K562 (cell line): ENCODE results near the gene NUFIP1. TPM values are rescaled to one million over a fixed set of nuclear protein-coding genes. Genes with fewer than 3 reads are reported as not detected.

Experiments used
- ATAC-seq: fragments of 200-7000 bp; cut with Tn5 transposase; 3 replicates; pipeline ENCODE4 v1.9.1; 2020; ENCODE audit warnings: moderate library complexity
- BruUV-seq: library from RNA; stranded (reverse); fragments of 400-500 nt; replicated peaks from 2 replicates; lab custom pipeline; 2021; lab: Mats Ljungman, UMichigan
- CTCF ChIA-PET: fragments of 300-600 bp; formaldehyde crosslinking; extraction: SDS; loops from one replicate; lab custom pipeline; 2021; ENCODE audit warnings: low intra/inter-chr PET ratio; lab: Yijun Ruan, JAX
- POLR2A ChIA-PET: fragments of 300-600, 350-650 bp; sonication (Branson Sonifier 250); formaldehyde crosslinking; extraction: SDS; loops from one replicate; lab custom pipeline; 2021; ENCODE audit warnings: antibody characterized with exemption, inconsistent platforms; lab: Yijun Ruan, JAX
- DNase-seq, 4 experiments: peaks; one replicate each; pipeline versions ENCODE4 v3.0.0 to v3.0.0-alpha.2; 2011 to 2018; ENCODE audit warnings: low spot score in 3 of 4, mixed read lengths in 3 of 4; ENCODE audit errors: extremely low read depth in 1 of 4
- FAIRE-seq: peaks from 2 replicates; lab custom pipeline; 2011; peaks lifted over from hg19 to GRCh38; lab: Jason Lieb, UNC
- H2AFZ ChIP-seq: 2 replicates; pipeline ENCODE4 v1.6.0; 2011; ENCODE audit warnings: low read depth, low read length, control low read depth, inconsistent platforms
- H3K27ac ChIP-seq: fragments of 200-600 bp; 3 replicates; pipeline ENCODE4 v1.8.0; 2011; ENCODE audit warnings: low read depth, mild to moderate bottlenecking, control low read depth, inconsistent platforms, low read length, moderate library complexity, mixed read lengths; ENCODE audit errors: extremely low read depth
- H3K27me3 ChIP-seq, 2 experiments: fragments of 300-600 bp in 1 of 2; 2 replicates in 1 of 2; 3 replicates in 1 of 2; pipeline versions ENCODE4 v1.6.0 to v1.8.0; 2011; ENCODE audit warnings: inconsistent platforms in 2 of 2, low read length in 2 of 2, mild to moderate bottlenecking in 1 of 2, mixed read lengths in 1 of 2, moderate library complexity in 1 of 2; ENCODE audit not compliant: control insufficient read depth in 2 of 2, insufficient read depth in 2 of 2
- H3K36me3 ChIP-seq: fragments of 300-600 bp; 3 replicates; pipeline ENCODE4 v1.8.0; 2011; ENCODE audit warnings: mild to moderate bottlenecking, low read length, inconsistent platforms; ENCODE audit not compliant: control insufficient read depth, insufficient read depth
- H3K4me1 ChIP-seq, 2 experiments: fragments of 200-600 bp in 1 of 2; replicated peaks in 1 of 2; 2 replicates in 1 of 2; 3 replicates in 1 of 2; pipeline versions ENCODE4 v1.5.1 to v1.8.0; 2011; ENCODE audit warnings: inconsistent platforms in 2 of 2, low read length in 2 of 2, mild to moderate bottlenecking in 1 of 2, mixed read lengths in 1 of 2, moderate library complexity in 1 of 2; ENCODE audit not compliant: control insufficient read depth in 2 of 2, insufficient read depth in 2 of 2
- H3K4me2 ChIP-seq: 2 replicates; pipeline ENCODE4 v1.6.1; 2011; ENCODE audit warnings: low read length, control low read depth, inconsistent platforms, mixed read lengths; ENCODE audit not compliant: insufficient read depth
- H3K4me3 ChIP-seq: fragments of 200-600 bp; sonication (generic), shearing (Covaris generic); 2 replicates; pipeline ENCODE4 v1.5.1; 2016; ENCODE audit warnings: control low read depth, inconsistent platforms
- H3K79me2 ChIP-seq: fragments of 200-600 bp; 3 replicates; pipeline ENCODE4 v1.8.0; 2011; ENCODE audit warnings: low read length, inconsistent platforms; ENCODE audit not compliant: control insufficient read depth, insufficient read depth
- H3K9ac ChIP-seq, 2 experiments: 2 replicates each; pipeline versions ENCODE4 v1.6.0 to v1.6.1; 2011; ENCODE audit warnings: low read depth in 2 of 2, low read length in 2 of 2, control low read depth in 1 of 2, inconsistent platforms in 1 of 2, mild to moderate bottlenecking in 1 of 2, mixed read lengths in 1 of 2; ENCODE audit not compliant: insufficient read depth in 1 of 2
- H3K9me1 ChIP-seq: one replicate; pipeline ENCODE4 v1.6.0; 2011; ENCODE audit warnings: inconsistent platforms, mild to moderate bottlenecking, low read length, moderate library complexity; ENCODE audit not compliant: control insufficient read depth, insufficient read depth
- H3K9me3 ChIP-seq: replicated peaks from 2 replicates; pipeline ENCODE4 v1.5.1; 2011; ENCODE audit warnings: low read depth, low read length, inconsistent platforms; ENCODE audit not compliant: control insufficient read depth, insufficient read depth
- H4K20me1 ChIP-seq: replicated peaks from 2 replicates; pipeline ENCODE4 v1.6.1; 2011; ENCODE audit warnings: low read length, inconsistent platforms, mixed read lengths; ENCODE audit not compliant: control insufficient read depth, insufficient read depth
- ARHGAP35 ChIP-seq: fragments of 450-650 bp; IDR thresholded peaks from 2 replicates; pipeline ENCODE4 v1.6.1; 2018; ENCODE audit not compliant: partially characterized antibody
- ARID1B ChIP-seq: fragments of 450-650 bp; IDR thresholded peaks from 2 replicates; pipeline ENCODE4 v1.6.1; 2016; ENCODE audit warnings: antibody characterized with exemption, mild to moderate bottlenecking, inconsistent platforms
- BRF1 ChIP-seq: IDR thresholded peaks from 3 replicates; pipeline ENCODE4 v1.6.1; 2011; ENCODE audit warnings: borderline replicate concordance, mild to moderate bottlenecking; ENCODE audit not compliant: insufficient read length; ENCODE audit errors: extremely low read depth
- ESRRB ChIP-seq: fragments of 250-450 bp; sonication (Bioruptor Pico); IDR thresholded peaks from 2 replicates; pipeline ENCODE4 v1.5.0; 2020; ENCODE audit warnings: mild to moderate bottlenecking, moderate library complexity, borderline replicate concordance
- ETV5 ChIP-seq: sonication (generic); formaldehyde crosslinking; IDR thresholded peaks from 2 replicates; pipeline ENCODE4 v1.4.0; 2020; ENCODE audit warnings: low read depth, mild to moderate bottlenecking, missing genetic modification reagents
- GATAD2B ChIP-seq: fragments of 450-650 bp; IDR thresholded peaks from 2 replicates; pipeline ENCODE4 v1.6.1; 2017; ENCODE audit warnings: mild to moderate bottlenecking, borderline replicate concordance
- HDAC2 ChIP-seq: fragments of 450-650 bp; IDR thresholded peaks from 2 replicates; pipeline ENCODE4 v1.6.1; 2016; ENCODE audit warnings: mild to moderate bottlenecking
- HMG20A ChIP-seq: fragments of 450-650 bp; formaldehyde crosslinking; conservative IDR thresholded peaks from 2 replicates; pipeline ENCODE4 v1.4.0; 2020; ENCODE audit warnings: mild to moderate bottlenecking, mixed read lengths
- MYBL2 ChIP-seq, 2 experiments: fragments of 450-650 bp in 1 of 2; sonication (generic) in 1 of 2; formaldehyde crosslinking in 1 of 2; IDR thresholded peaks; 2 replicates each; pipeline versions ENCODE4 v1.6.1 to v1.8.1; 2017 to 2022; ENCODE audit warnings: borderline replicate concordance in 1 of 2, inconsistent platforms in 1 of 2, low read depth in 1 of 2, mild to moderate bottlenecking in 1 of 2, missing genetic modification reagents in 1 of 2, moderate library complexity in 1 of 2
- PYGO2 ChIP-seq: fragments of 450-650 bp; IDR thresholded peaks from 2 replicates; pipeline ENCODE4 v1.6.1; 2016; ENCODE audit warnings: mild to moderate bottlenecking, missing genetic modification characterization, moderate library complexity, missing compliant biosample characterization
- RBM15 ChIP-seq: fragments of 200-400 bp; formaldehyde crosslinking; IDR thresholded peaks from 2 replicates; pipeline ENCODE4 v1.6.1; 2018; ENCODE audit warnings: mild to moderate bottlenecking, low read length, moderate library complexity; ENCODE audit not compliant: insufficient read depth
- SETDB1 ChIP-seq: IDR thresholded peaks from one replicate; pipeline ENCODE4 v1.6.1; 2012; ENCODE audit warnings: low read length, control low read depth, inconsistent platforms
- SLC30A9 ChIP-seq: fragments of 250-450 bp; sonication (Bioruptor Pico); IDR thresholded peaks from 2 replicates; pipeline ENCODE4 v1.8.0; 2022; ENCODE audit warnings: mild to moderate bottlenecking, moderate library complexity
- TBL1XR1 ChIP-seq, 2 experiments: IDR thresholded peaks; 2 replicates each; pipeline ENCODE4 v1.6.1; 2012; ENCODE audit warnings: improper control_type of control experiment in 2 of 2, low read length in 2 of 2, mild to moderate bottlenecking in 1 of 2
- WGBS: fragments of 100-300 bp; shearing (Covaris generic); methylation state at CpG from one replicate; pipeline ENCODE4 v1.1.6; 2016; ENCODE audit warnings: low coverage, mixed read lengths; ENCODE audit not compliant: insufficient coverage; ENCODE audit errors: missing lambda C conversion rate; 5-methylcytosine and 5-hydroxymethylcytosine counted together
- in situ Hi-C: fragments of 300-500 bp; cut with MboI; formaldehyde crosslinking; loops from 4 replicates; pipeline ENCODE4 v1.15.0; 2018; ENCODE audit warnings: inconsistent platforms, mixed read lengths
- intact Hi-C: fragments of 100-400 bp; cut with micrococcal nuclease; formaldehyde crosslinking; loops from 2 replicates; pipeline ENCODE4 v1.14.2; 2022
- polyA plus RNA-seq, 8 experiments: library from polyadenylated mRNA; depleted of rRNA in 4 of 8; stranded (reverse) in 5 of 8; unstranded in 3 of 8; fragments of >200 nt; fragmentation: Nextera tagmentation in 2 of 8; fragmentation: Illumina TruSeq in 1 of 8; extraction: Ambion mirVana in 2 of 8; extraction: Trizol in 1 of 8; gene quantifications; 2 replicates each; pipeline versions ENCODE4 v1.2.1 to v1.2.3, GENCODE V29; 2011 to 2014; ENCODE audit warnings: inconsistent platforms in 1 of 8, missing spikeins in 1 of 8
- total RNA-seq, 7 experiments: library from RNA; depleted of rRNA in 6 of 7; stranded (reverse); fragments of >200 nt in 6 of 7; fragmentation: Illumina TruSeq in 2 of 7; extraction: Trizol in 2 of 7; gene quantifications; 2 replicates each; pipeline versions ENCODE4 v1.2.1 to v1.2.3, GENCODE V29; 2011 to 2021; ENCODE audit warnings: low replicate concordance in 1 of 7
- TF ChIP-seq, protein P1 (sequence below): fragments of 450-650 bp; IDR thresholded peaks from 2 replicates; pipeline ENCODE4 v1.6.1; 2018; ENCODE audit warnings: mild to moderate bottlenecking, low read depth; ENCODE audit not compliant: partially characterized antibody
- TF ChIP-seq, protein P2 (sequence below): conservative IDR thresholded peaks from 2 replicates; pipeline ENCODE4 v1.6.1; 2011; ENCODE audit warnings: low read depth, mild to moderate bottlenecking, low read length; ENCODE audit not compliant: control insufficient read depth
- TF ChIP-seq, protein P3 (sequence below): fragments of 250-450 bp; sonication (Bioruptor Pico); IDR thresholded peaks from 2 replicates; pipeline ENCODE4 v1.5.0; 2021; ENCODE audit warnings: mild to moderate bottlenecking, borderline replicate concordance

The NUFIP1 gene
- total and polyA plus RNA-seq, 9 of the 15 experiments (the other 6 are each of a cell fraction or from before 2014, with no cell fraction given) = 2.6 to 9.7 (median 4.1) TPM

DNA sequence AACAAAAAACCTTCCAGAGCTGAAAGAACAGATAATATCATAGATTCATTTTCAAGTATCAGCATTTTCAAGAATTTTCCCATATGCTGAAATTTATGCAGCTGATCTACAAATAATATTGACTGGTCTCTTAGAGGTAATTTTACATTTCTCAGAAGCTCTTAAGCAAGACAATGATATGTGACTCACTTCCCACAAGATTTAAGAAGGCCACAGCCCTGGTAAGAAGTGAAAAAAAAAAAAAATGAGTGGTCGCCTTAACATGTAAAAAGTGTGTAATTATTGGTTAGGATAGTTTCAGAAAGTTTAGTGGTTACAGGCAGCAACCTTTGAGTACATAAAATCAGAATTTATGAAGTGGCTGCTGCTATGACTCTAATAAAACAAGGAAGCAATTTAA lies 54.5 kb downstream of the NUFIP1 start (continued):
- no peak for TF ChIP-seq ETV5 (CRISPR knock-in tag)
- TF ChIP-seq SETDB1 = no peak
- no peak for TF ChIP-seq HMG20A (CRISPR knock-in tag)

DNA sequence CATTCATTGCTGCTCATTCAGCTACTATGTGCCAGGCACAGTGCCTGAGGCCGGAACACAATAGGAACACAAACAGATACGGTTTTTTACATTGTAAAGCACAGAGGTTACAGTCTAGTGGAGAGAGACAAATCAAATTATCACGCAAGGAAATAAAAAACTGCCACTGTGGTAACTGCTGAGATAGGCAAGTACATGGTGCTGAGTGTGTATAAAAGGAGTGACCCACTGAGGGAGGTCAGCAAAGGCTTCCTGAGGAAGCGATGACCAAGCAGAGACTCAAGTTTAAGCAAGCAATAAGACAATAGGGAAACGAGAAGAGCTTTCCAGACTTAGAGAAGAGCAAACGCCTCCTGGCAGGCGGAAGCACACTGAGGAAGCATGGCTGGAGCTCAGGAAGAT lies 56.4 kb downstream of the NUFIP1 start:
- Histone ChIP-seq H4K20me1 (no peaks in the 10 kb centered on the region), H3K9me1 (no peaks in the 10 kb centered on the region), H3K27me3 (peaks cover 6 to 8% of the 10 kb centered on the region in 2 experiments; a peak in 3 of 5 replicates), H3K4me2 (no peak overlapping the region), H3K27ac (no peak overlapping the region), H3K79me2 (no peaks in the 10 kb centered on the region), H3K9ac (no peak overlapping the region), H3K4me1 (no peaks in the 10 kb centered on the region), H3K4me3 (no peak overlapping the region), H3K9me3 (no peaks in the 10 kb centered on the region), H2AFZ (no peak overlapping the region), H3K36me3 (no peaks in the 10 kb centered on the region)
- no TSS peak for BruUV-seq
- in situ Hi-C loops = no loop called here
- intact Hi-C loops = no loop called here
- ChIA-PET CTCF (no interaction called here), POLR2A (interaction anchor here (1.6 kb wide), 1 partner anchor 8 kb away, joined by 3 read pairs; no protein-coding TSS in a partner anchor)
- ATAC-seq (no peak), FAIRE-seq (no peak), DNase-seq (no peak)
- WGBS = 3% methylated on average over 7 of the region's 7 CpGs
- TF ChIP-seq HDAC2 (no peak), BRF1 (no peak), RBM15 (no peak), TBL1XR1 (IDR thresholded peaks at IDR 0.05; ENCODE audit: low read length in 2 of 2) (no peak), ARID1B (no peak), MYBL2 (IDR thresholded peaks at IDR 0.05; ENCODE audit: low read depth) (no peak), MYBL2 (CRISPR knock-in tag; IDR thresholded peaks at IDR 0.05; ENCODE audit: borderline replicate concordance) (no peak), SLC30A9 (CRISPR knock-in tag) (no peak), ESRRB (CRISPR knock-in tag) (no peak), GATAD2B (no peak), ARHGAP35 (no peak), PYGO2 (tag) (no peak)
- TF ChIP-seq, protein P1, sequence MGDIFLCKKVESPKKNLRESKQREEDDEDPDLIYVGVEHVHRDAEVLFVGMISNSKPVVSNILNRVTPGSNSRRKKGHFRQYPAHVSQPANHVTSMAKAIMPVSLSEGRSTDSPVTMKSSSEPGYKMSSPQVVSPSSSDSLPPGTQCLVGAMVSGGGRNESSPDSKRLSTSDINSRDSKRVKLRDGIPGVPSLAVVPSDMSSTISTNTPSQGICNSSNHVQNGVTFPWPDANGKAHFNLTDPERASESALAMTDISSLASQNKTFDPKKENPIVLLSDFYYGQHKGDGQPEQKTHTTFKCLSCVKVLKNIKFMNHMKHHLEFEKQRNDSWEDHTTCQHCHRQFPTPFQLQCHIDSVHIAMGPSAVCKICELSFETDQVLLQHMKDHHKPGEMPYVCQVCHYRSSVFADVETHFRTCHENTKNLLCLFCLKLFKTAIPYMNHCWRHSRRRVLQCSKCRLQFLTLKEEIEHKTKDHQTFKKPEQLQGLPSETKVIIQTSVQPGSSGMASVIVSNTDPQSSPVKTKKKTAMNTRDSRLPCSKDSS = no peak
- TF ChIP-seq, protein P2, sequence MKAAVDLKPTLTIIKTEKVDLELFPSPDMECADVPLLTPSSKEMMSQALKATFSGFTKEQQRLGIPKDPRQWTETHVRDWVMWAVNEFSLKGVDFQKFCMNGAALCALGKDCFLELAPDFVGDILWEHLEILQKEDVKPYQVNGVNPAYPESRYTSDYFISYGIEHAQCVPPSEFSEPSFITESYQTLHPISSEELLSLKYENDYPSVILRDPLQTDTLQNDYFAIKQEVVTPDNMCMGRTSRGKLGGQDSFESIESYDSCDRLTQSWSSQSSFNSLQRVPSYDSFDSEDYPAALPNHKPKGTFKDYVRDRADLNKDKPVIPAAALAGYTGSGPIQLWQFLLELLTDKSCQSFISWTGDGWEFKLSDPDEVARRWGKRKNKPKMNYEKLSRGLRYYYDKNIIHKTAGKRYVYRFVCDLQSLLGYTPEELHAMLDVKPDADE = no peak
- TF ChIP-seq, protein P3, sequence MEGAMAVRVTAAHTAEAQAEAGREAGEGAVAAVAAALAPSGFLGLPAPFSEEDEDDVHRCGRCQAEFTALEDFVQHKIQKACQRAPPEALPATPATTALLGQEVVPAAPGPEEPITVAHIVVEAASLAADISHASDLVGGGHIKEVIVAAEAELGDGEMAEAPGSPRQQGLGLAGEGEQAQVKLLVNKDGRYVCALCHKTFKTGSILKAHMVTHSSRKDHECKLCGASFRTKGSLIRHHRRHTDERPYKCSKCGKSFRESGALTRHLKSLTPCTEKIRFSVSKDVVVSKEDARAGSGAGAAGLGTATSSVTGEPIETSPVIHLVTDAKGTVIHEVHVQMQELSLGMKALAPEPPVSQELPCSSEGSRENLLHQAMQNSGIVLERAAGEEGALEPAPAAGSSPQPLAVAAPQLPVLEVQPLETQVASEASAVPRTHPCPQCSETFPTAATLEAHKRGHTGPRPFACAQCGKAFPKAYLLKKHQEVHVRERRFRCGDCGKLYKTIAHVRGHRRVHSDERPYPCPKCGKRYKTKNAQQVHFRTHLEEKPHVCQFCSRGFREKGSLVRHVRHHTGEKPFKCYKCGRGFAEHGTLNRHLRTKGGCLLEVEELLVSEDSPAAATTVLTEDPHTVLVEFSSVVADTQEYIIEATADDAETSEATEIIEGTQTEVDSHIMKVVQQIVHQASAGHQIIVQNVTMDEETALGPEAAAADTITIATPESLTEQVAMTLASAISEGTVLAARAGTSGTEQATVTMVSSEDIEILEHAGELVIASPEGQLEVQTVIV = no peak
